ENCODE data around the gene HOXD12. TPM values are rescaled to one million over a fixed set of nuclear protein-coding genes. Genes with fewer than 3 reads are reported as not detected.

HOXD12 gene
- total and polyA plus RNA-seq, 4 donors = not detected

DNA sequence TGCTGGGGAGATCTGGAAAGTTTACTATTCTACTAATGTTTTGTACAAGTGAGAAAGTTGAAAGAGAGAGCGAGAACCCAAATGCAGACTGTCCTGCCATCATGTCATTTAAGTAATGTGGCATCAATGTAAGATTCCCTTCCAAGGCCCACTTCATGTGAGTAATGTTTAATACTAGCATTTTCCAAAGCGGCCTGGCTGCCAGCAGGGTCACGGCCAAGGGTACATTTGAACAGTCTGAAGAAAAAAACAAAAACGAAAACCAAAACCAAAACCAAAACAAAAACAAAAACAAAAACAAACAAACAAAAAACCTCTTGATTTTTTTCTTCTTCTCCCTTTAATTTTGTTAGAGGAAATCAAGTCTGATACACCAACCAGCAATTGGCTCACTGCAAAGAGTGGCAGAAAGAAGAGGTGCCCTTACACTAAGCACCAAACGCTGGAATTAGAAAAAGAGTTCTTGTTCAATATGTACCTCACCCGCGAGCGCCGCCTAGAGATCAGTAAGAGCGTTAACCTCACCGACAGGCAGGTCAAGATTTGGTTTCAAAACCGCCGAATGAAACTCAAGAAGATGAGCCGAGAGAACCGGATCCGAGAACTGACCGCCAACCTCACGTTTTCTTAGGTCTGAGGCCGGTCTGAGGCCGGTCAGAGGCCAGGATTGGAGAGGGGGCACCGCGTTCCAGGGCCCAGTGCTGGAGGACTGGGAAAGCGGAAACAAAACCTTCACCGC is 19.2 kb downstream of the HOXD12 start:
- H3K4me3 ChIP-seq = no peak overlapping the region
- no peak overlapping the region for H3K9ac ChIP-seq (ENCODE audit: insufficient read depth in 1 of 2, low read length in 2 of 2)
- H3K9me3 ChIP-seq (ENCODE audit: control insufficient read depth in 4 of 4, insufficient read depth in 3 of 4, low read length in 3 of 4) = peaks cover 0 to 13% (median 0%) of the 10 kb centered on the region in 4 donors
- DNase-seq = peak in 1 of 3 donors; percentile 41
- H3K27ac ChIP-seq (ENCODE audit: low read depth in 1 of 2, low read length in 1 of 2) = no peak overlapping the region
- no peaks in the 10 kb centered on the region for H3K36me3 ChIP-seq (ENCODE audit: control insufficient read depth in 4 of 4, insufficient read depth in 4 of 4, low read length in 4 of 4)
- peaks cover 28 to 89% (median 89%) of the 10 kb centered on the region in 3 donors for H3K27me3 ChIP-seq (ENCODE audit: control insufficient read depth in 3 of 3, insufficient read depth in 3 of 3, low read length in 2 of 3)
- ATAC-seq (ENCODE audit: insufficient read depth, low FRiP score) = no peak
- WGBS, 2 donors = 11% methylated on average over 24 of the region's 24 CpGs
- TF ChIP-seq, protein P1, sequence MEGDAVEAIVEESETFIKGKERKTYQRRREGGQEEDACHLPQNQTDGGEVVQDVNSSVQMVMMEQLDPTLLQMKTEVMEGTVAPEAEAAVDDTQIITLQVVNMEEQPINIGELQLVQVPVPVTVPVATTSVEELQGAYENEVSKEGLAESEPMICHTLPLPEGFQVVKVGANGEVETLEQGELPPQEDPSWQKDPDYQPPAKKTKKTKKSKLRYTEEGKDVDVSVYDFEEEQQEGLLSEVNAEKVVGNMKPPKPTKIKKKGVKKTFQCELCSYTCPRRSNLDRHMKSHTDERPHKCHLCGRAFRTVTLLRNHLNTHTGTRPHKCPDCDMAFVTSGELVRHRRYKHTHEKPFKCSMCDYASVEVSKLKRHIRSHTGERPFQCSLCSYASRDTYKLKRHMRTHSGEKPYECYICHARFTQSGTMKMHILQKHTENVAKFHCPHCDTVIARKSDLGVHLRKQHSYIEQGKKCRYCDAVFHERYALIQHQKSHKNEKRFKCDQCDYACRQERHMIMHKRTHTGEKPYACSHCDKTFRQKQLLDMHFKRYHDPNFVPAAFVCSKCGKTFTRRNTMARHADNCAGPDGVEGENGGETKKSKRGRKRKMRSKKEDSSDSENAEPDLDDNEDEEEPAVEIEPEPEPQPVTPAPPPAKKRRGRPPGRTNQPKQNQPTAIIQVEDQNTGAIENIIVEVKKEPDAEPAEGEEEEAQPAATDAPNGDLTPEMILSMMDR (IDR thresholded peaks at IDR 0.05; ENCODE audit: control extremely low read depth, extremely low read depth) = no peak
- H3K4me1 ChIP-seq (ENCODE audit: control insufficient read depth in 5 of 5, insufficient read depth in 5 of 5, low read length in 5 of 5) = peaks cover 0 to 11% (median 3%) of the 10 kb centered on the region in 5 donors

DNA sequence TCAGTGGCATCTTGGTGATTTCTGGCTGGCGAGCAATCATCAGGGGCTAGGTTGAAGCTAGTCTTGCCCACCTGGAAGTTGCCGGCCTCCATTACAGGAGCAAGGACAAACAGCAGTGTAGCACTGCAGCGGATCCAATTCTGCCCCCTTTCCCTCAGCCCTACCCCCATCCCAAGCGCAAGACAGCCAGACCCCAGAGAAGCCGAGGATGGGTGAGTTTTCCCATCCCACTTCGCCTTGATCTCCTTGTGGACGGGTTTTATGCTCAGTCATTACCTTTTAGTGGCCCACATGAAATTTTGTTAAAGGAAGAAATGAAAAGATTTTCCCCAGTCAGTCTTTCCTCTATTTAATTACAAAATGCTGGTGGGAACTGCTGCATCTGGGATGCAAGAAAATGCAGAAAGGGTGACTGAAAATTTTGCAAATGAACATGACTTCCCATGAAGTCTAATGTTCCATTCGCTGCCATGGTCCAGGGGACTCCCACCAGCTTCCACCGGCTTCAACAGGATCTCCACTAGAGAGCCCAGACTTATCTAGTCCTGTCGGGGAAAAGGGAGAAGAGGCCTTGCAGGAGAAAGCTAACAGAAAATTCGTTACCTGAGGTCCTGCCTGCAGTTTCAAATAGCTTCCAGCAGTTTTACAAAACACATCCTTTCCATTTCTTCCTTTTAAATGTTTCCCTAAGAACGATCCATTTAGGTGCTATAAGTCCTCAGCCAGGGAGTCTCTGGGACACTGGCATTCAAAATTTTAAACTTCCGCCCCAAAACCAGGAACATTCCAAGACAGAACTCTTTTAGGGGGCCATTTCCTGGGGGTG is 21.0 kb downstream of the HOXD12 start:
- H3K4me3 ChIP-seq = no peak overlapping the region
- TF ChIP-seq, protein P1 (IDR thresholded peaks at IDR 0.05; ENCODE audit: control extremely low read depth, extremely low read depth) = no peak
- no peak for ATAC-seq (ENCODE audit: insufficient read depth, low FRiP score)
- WGBS, 2 donors = 16 to 17% methylated on average over 13 of the region's 13 CpGs
- no peak for DNase-seq
- H3K9ac ChIP-seq (ENCODE audit: insufficient read depth in 1 of 2, low read length in 2 of 2) = no peak overlapping the region
- peaks cover 0 to 11% (median 0%) of the 10 kb centered on the region in 4 donors for H3K9me3 ChIP-seq (ENCODE audit: control insufficient read depth in 4 of 4, insufficient read depth in 3 of 4, low read length in 3 of 4)
- no peak overlapping the region for H3K27ac ChIP-seq (ENCODE audit: low read depth in 1 of 2, low read length in 1 of 2)
- H3K27me3 ChIP-seq (ENCODE audit: control insufficient read depth in 3 of 3, insufficient read depth in 3 of 3, low read length in 2 of 3) = peaks cover 38 to 89% (median 89%) of the 10 kb centered on the region in 3 donors
- H3K36me3 ChIP-seq (ENCODE audit: control insufficient read depth in 4 of 4, insufficient read depth in 4 of 4, low read length in 4 of 4) = no peaks in the 10 kb centered on the region
- H3K4me1 ChIP-seq (ENCODE audit: control insufficient read depth in 5 of 5, insufficient read depth in 5 of 5, low read length in 5 of 5) = peaks cover 0 to 11% (median 3%) of the 10 kb centered on the region in 5 donors

DNA sequence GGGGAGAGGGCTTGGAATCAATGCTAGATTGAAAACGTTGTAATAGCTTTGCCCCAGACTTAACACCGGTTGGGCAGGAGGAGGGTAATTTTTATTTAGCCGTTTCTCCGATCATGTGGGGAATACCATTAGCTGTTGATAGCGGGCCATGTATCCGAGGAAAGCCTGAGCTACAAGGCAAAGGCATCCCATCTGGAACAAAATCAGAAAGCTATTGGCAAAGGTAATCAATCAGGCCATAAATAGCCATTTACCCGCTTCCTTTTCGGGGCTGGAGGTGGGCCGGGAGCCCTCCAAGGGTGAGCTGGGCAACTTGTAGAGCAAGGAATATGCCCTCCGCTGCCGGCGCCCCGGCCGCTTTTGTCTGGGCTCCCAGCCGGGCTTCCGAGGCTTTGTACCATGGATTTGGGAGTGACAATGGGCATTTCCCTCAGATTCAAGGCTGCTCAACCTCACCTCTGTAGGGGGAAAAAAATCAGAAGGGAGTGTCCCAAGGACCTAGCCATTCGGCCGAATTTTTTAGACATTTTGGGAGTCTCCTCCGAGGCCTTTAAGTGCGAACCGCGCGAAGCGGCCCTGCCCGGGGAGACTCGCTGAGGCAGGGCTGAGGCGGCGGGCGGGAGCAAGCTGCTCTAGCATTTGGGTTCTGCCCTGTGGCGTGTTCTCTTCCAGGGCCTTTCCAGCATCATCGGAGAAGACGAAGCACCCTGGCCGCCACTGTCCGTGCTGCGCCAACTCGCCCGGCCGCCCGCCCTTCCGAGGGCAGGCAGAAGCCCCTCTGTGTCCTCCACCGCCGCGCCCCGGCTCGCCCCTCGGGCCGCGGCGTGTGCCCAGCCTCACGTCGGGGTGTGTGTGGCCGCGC is 21.8 kb downstream of the HOXD12 start:
- TF ChIP-seq, protein P1 (IDR thresholded peaks at IDR 0.05; ENCODE audit: control extremely low read depth, extremely low read depth) = no peak
- Histone ChIP-seq H3K27me3 (ENCODE audit: control insufficient read depth in 3 of 3, insufficient read depth in 3 of 3, low read length in 2 of 3) (peaks cover 38 to 90% (median 89%) of the 10 kb centered on the region in 3 donors), H3K9ac (ENCODE audit: insufficient read depth in 1 of 2, low read length in 2 of 2) (no peak overlapping the region), H3K27ac (ENCODE audit: low read depth in 1 of 2, low read length in 1 of 2) (no peak overlapping the region), H3K4me3 (no peak overlapping the region), H3K4me1 (ENCODE audit: control insufficient read depth in 5 of 5, insufficient read depth in 5 of 5, low read length in 5 of 5) (peaks cover 0 to 11% (median 3%) of the 10 kb centered on the region in 5 donors), H3K36me3 (ENCODE audit: control insufficient read depth in 4 of 4, insufficient read depth in 4 of 4, low read length in 4 of 4) (no peaks in the 10 kb centered on the region), H3K9me3 (ENCODE audit: control insufficient read depth in 4 of 4, insufficient read depth in 3 of 4, low read length in 3 of 4) (peaks cover 0 to 11% (median 0%) of the 10 kb centered on the region in 4 donors)
- no peak for ATAC-seq (ENCODE audit: insufficient read depth, low FRiP score)
- DNase-seq = no peak
- WGBS, 2 donors = 8 to 12% methylated on average over 52 to 53 of the region's 53 CpGs

Measured in lung (tissue), 12 donors.